SK-N-MC (cell line): ENCODE data around the gene NCEH1.

Experiments used
- EZH2 ChIP-seq: fragments of 200-600 bp; sonication (generic); IDR thresholded peaks from one replicate; pipeline ENCODE4 v1.6.1; 2017; ENCODE audit warnings: antibody characterized with exemption
- POLR2AphosphoS5 ChIP-seq: IDR thresholded peaks from 2 replicates; pipeline ENCODE4 v1.6.1; 2012; ENCODE audit warnings: mild to moderate bottlenecking, low read depth, low read length, borderline replicate concordance

GRCh38 chr3:172591876-172592771 is 118.7 kb downstream of the NCEH1 start:
- TF ChIP-seq EZH2: no peak
- TF ChIP-seq POLR2AphosphoS5: no peak
